ENCODE data around the gene MYL11.
"Not testable (repeated sequence)": the region's sequence is repeated elsewhere in the genome, so short reads cannot be mapped to it uniquely, and the experiment has no call there.

The MYL11 gene

DNA sequence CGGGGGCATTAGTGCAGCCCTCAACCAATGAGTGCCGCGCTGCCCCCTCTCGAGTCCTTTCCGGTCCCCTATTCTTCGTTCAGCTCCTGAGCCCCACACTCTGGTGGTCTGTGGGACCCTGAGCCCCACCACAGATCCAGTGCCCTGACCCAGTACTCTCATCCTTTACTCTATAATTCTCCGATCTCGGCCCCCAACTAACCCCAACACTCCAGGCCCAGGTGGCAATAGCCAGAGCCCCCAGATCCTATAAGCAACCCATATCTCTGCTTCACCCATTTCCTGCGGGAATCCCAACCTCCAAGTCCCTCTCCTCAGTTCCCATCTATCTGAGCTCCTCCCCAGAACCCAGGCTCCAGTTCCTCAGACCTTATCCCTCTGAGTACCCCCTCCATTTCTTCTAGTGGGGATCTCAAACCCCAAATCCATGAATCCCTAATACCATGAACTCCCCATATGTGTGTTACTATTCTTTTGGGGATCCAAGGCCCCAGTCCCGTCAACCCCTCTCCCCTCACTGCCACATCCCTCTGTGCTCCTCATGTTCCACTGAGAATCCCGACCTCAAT lies 3.3 kb upstream of the MYL11 start:
- DNase-seq, result no peak

DNA sequence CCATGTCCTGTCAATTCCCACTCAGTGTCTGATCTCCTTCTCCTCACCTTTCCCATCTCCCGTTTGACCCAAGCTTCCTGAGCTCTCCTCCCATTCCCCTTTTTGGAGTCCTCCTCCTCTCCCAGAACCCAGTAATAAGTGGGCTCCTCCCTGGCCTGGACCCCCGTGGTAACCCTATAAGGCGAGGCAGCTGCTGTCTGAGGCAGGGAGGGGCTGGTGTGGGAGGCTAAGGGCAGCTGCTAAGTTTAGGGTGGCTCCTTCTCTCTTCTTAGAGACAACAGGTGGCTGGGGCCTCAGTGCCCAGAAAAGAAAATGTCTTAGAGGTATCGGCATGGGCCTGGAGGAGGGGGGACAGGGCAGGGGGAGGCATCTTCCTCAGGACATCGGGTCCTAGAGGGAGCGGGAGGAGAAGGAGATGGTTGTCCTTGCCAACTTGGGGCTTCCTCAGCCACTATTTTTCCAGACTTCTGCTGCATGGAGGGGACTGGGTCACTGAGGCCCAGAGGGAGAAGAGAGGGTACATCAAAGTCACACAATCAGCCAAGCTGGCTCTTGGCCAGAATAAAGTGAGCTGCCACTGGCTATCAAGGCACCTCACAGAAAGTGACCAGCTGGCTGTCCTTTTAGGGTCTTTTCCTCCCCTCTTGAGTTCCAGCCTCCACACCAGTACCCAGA lies 2.4 kb upstream of the MYL11 start:
- no peak for DNase-seq

DNA sequence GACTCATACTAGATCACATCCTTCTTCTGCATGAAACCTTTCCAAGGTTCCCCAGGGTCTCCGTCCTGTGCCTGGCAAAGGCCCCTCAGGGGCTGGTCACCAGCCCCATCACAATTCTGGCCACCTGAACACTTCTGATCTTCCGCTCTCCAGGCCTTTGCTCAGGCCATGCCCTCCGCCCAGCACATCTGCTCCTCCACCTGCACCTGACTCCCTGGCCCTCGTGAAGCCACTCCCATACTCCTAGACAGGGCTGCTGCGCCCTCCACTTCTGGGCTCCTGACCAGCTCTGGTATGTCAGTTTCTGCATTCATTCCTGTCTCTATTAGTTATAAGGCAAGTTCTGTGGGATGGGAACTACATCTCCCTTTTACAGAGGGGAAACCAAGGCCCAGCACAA lies 1.9 kb upstream of the MYL11 start:
- no peak for DNase-seq

DNA sequence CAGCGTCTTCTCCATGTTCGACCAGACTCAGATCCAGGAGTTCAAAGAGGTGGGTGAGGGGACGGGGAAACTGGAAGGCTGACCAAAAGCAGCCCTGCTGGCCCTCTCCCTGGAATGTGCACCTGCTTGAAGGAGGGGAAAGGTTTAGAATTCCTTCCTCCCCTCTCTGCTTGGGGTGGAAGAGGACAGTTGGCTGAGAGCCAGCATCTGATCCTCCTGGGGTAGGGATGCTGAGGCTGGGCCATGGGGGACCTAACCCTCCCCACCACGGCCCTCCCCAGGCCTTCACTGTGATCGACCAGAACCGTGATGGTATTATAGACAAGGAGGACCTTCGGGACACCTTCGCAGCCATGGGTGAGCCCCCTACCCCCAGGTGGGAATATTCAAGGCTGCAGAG lies 1.3 kb downstream of the MYL11 start:
- DNase-seq, result no peak

DNA sequence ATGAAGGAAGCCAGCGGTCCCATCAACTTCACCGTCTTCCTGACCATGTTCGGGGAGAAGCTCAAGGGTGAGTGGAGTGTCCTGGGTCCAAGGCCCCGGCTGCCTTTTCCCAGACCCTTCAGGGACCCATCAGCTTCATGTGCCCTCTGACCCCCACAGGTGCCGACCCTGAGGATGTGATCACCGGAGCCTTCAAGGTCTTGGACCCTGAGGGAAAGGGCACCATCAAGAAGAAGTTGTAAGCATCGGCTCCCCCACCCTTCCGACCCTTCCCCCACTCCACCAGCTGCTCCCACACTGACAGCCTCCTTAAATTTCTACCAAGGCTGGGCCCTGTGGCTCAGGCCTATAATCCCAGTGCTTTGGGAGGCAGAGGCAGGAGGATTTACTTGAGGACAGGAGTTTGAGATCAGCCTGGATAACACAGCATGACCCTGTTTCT lies 1.9 kb downstream of the MYL11 start:
- no peak for DNase-seq

DNA sequence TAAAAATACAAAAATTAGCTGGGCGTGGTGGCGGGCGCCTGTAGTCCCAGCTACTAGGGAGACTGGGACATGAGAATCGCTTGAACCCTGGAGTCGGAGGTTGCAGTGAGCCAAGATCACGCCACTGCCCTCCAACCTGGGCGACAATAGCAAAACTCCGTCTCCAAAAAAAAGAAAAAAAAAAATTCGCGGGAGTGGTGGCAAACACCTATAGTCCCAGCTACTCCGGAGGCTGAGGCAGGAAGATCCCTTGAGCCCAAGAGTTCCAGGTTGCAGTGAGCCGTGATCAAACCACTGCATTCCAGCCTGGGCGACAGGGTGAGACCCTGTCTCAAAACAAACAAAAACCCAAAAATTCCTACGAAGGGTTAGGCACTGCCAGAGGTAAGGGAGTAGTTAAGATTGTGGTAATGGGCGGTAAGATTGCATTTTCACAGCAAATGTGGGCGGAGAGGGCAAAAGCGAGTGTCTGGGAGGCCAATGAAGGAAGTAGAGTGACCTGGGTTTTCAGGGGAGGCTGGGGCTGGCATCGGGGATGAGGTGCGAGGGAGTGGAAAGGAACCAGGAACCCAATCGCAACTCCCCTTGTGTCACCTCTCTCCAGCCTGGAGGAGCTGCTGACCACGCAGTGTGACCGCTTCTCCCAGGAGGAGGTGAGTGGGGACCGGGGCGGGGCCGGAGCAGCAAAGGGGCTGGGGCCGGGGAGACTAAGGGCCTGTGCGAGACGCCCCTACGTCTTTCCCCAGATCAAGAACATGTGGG lies 2.6 kb downstream of the MYL11 start:
- DNase-seq, result no peak

DNA sequence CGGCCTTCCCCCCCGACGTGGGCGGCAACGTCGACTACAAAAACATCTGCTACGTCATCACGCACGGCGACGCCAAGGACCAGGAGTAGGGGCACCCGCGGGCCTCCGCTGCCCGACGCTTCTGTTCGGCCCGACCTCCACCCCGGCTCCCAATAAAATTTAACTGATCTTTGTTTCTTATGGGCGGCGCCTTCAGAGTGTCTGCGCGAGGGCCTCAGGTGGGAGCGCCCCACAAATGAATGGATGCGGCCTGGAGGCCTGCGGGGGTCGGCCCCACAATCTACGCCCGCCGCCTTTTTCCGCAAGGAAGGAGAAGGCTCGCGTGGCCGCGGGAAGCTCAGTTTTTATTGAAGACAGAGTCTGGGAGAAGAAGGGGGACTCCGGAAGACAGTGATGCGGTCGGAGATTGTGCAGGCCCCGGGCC lies 3.2 kb downstream of the MYL11 start:
- DNase-seq, result peak; percentile 54 to 90 (median 73)

DNA sequence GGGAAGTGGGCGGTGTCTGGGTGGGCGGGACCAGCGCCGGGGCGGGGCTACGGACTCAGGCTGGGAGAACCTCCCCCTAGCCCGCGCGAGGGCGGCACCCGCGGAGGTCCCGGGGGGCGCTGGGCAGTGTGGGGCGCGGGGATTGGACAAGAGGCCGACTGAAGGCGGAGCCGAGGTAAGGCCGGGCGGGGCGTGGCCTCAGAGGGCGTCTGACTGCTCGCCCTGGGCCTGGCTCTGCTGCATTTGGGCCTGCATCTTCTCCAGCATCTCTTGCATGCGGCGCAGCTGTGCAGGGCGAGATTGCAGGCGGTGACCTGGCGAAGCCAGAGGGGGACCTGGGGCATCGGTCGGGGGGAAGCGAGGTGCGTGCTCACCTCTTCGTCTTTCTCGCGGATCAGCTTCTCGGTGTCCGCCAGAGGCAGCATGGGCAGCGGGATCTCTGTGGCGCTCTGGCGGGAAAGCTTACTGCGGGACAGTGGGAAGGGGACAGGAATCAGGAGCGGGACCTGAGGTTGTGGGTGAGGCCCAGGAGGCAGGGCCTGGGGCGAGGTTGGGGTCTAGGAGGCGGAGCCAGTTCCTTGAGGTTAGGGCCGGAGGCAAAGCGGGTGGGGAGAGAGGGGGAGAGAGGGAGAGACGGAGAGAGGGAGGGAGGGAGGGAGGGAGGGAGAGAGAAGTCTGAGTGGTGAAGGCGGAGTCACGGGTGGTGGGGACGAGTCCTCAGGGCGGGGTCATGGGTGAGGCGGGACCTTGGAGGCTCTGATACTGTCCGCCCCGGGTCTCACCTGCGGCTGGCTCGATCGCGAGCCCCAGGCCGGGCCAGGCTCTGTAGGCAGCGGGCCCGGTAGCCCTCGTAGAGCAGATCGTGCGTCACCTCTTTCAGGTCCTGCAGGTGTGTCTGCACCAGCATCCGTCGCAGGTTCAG lies 3.9 kb downstream of the MYL11 start:
- peak; percentile 98 to 100 (median 99) for DNase-seq

DNA sequence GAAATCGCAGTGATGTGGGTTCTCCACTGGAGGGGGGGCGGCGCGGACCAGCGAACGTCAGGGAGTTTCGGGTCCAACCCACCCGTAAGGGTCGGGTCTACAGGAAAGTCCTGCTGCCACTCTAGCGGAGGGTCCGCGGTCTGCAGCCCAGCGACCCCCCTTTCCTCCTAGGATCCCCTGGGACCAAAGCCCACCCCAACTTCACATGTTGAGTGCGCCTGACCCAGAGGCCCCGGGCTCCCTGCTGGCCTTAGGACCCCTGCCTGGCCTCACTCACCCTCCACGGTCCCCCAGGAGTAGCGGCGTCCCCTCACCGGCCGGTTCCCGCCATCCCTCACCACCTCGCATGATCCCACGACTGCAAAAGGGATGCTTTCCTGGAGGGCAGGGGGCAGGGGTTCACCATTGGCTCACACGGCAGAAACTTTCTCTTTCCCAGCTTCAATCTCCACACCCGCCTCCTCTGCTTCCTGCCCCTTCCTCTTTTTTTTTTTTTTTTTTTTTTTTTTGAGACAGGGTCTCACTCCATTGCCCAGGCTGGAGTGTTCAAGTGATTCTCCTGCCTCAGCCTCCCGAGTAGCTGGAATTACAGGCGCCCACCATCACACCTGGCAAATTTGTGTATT lies 4.7 kb downstream of the MYL11 start:
- DNase-seq, result no peak

DNA sequence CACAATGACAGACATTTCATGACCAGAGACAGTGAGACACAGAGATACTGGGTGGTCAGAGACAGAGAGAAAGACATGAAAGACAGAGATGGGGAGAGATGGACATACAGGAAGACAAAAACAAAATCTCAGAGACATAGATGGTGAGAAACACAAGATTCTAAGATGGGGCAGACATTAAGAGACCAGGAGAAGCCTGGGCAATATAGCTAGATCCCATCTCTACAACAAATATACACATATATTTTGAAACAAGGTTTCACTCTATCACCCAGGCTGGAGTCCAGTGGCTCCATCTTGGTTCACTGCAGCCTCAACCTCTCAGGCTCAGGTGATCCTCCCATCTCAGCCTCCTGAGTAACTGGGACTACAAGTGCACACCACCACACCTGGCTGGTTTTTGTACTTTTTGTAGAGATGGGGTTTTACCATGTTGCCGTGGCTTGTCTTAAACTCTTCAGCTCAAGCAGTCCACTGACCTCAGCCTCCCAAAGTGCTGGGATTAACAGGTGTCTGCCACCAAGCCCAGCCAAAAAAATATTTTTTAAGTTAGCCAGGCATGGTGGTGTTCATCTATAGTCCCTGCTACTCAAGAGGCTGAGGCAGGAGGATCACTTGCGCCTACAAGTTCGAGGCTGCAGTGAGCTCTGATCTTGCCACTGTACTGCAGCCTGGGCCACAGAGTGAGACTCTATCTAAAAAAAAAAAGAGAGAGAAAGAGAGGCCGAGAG lies 5.6 kb downstream of the MYL11 start:
- no peak for DNase-seq

DNA sequence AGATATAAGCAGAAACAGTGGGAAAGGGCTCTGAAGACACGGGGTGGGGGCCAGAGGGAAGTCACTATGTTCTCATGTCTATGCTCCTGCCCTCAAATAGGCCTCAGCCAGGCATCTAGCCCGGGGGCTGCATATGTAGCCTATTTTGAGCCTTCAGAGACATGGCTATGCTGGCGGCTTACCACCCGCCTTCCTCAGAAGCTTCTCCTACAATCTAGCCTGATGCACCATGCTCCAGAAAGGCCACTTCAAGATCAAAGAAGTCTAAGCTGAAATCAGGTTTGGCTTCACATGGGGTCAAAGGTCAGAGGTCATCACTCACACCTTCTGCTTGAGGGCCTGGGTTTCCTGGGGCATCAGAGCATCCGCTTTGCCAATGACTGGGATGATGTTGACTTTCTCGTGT lies 6.2 kb downstream of the MYL11 start:
- no peak for DNase-seq

DNA sequence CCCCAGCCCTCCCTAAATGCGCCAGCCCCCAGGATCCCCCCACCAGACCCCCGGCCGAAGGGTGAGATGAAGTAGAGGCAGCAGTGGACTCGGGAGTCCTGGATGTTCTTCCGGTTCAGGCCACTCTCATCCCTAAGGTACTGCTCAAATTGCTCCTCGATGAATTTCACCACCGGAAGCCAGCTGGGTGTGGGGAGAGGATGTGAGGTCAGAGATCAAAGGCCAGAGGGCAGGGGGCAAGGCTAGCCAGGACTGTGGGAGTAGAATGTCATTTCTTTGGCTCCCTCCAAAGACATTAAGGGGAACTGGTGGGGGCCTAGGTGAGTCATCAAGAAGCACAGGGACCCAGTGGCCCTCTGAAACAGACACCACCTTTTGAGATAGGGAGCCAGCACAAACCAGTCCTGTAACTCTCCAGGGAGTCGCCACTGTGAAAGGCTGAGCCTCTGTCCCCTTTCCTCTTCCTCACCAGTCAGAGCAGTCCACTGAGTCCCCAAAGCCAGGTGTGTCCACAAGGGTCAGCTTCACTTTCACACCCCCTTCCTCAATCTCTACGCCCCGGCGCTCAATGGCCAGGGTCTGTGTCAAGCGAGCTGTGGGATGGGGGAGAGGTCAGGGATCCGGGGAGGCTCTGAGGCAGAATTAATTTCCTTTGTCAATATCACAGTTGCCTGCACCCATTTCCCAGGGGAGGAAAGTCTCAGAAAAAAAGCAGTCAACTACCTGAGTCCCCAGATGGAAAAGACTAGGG lies 6.9 kb downstream of the MYL11 start:
- DNase-seq, result no peak

DNA sequence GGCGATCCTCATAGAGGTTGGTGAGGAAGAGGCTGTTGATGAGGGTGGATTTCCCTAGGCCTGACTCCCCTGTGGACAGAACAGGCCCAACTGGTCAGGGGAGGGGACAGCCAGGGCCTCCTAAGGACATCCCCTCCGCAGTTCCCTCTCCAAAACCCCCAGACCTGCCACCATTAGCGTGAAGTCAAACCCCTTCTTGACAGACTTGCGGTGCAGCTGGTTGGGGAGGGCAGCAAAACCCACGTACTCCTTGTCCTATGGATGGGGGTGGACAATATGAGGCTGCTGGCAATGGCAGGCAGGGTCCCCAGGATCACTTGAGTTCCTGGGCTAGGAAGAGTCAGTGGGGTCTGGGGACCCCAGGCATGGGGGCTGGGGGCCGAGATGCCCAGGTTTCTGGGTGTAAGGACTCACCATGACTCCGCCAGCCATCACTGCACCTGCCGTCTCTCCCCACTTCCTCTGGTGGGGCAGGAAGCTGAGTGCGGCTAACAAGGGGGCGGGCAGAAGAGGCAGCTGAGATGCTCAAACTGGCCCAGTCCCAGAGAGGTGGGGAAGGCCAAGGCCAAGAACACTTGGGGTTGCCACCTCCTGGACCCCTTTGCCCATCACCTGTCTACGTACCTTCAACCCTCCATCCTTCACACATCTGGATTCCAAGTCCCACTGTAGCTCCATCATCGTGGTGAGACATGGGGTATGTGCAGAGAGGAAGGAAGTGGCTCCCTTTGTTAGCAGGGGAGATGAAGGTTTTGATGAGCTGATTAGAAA lies 7.7 kb downstream of the MYL11 start, which contains the start of gene SEPTIN1:
Gene SEPTIN1, minus strand, starts transcription at position 451 of the 771 bp plus-strand sequence. Its CDS starts 19 bp downstream, at position 432.
- peak; percentile 34 to 68 (median 50) for DNase-seq

DNA sequence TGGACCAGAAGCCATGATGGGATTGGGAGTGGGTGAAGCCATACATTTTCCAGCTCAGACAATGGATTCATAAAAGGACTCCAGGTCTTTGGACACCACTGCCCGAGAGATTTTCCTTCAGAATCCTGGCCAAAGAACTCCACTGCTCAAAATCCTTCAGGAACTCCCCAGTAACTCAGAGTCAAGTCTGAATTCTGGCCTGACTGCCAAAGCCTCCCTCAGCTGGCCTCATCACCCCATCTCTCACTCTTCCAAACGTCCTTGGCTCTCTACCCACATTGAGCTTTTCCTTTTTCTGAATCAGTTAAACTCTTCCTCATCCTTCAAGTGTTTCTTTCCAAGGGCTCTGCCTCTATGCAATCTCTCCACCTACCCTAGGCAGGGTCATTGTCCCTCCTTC lies 8.9 kb downstream of the MYL11 start:
- no peak for DNase-seq

DNA sequence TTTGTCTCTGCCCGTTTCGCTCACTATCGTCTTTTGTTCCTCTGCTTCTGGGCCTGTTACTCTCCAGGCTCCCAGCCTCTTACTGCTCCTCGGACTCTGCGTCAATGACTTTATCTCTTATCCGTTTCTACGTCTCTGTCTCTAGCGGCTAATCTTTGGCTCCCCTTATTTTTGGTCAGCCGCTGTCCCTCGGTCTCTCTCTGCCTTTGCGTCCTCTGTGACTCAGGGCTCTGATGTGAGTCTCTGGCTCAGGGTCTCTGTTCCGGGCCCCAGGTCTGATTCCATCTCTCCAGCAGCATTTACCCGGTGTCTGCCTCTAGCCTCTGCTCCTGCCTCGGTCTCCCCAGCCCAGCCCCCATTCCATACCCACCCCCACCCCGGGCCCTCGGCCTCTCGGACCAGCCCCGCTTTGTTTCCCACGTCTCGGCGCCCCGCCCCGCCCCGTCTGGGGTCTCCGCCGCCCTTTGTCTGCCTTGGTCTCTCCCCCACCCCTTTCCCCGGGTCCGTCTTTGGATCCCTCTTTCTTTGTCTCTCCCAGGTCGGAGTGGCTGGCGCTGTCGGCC lies 20.1 kb downstream of the MYL11 start:
- no peak for DNase-seq

DNA sequence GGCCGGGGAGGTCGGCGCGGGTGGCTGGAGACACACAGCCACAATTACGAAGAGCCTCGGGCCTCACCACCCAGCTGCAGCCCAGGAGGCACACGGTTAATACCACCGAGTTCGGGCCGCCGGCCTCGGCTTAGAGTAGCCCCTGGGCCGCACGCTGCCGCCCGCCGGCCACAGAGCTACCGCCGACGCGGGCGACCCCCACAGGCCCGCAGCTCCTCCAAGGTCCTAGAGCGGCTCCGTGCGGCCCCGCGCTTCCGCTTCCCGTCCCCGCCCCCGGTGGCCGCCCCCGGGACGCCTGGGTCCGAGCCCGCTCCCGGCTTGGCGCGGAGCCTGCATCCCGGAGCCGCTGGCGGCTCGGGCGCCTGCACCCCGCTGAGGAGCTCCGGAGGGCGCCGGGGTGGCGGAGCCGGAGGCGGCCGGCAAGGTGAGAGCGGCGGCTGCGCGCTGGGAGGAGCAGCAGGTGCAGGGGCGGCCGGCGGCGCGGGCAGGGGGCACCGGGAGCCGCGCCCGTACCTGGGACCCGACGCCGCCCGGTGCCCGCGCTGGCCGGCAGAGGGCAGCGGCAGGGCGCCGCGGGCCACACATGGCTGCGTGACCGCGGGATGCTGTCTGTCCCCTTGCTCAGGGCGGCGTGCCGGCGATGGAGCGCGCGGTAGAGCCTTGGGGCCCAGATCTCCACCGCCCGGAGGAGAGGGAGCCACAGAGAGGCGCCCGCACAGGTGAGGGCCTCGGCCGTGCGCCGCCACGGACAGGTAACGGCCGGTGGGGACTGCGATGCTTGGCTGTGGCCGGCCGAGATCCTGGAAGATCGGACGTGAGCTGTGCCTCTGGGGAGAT lies 20.8 kb downstream of the MYL11 start, which contains the start of gene ZNF48:
Gene ZNF48, plus strand, starts transcription at position 266 of the 837 bp plus-strand sequence. Its CDS starts 375 bp downstream, at position 641.
- peak in 1 of 4 experiments; percentile 56 for DNase-seq

DNA sequence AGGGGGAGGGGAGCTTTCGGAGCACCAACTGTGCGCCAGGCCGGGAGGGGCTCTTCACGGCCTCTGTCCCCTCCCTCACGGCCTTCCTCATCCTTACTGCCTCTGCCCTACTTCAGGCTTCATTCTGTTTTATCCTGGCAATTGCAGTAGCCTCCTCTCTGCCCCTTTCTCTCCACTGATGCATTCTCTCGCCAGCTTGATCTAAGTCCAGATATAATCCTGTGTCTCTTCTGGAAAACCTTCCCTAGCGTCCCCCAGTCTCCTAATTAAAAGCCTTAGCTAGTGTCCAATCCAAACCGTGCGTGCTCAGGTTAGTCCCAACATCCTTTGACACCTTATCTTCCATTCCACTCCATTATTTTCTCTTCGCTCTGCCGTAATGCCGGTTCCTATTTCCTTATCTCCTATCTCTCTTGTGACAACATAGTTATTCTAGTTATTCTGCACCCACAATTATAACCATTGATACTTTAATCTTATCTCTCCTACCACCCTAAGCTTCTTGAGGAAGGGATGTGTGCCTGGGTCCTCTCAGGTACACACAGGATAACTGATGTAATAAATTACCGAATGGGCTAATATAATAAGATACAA lies 21.5 kb downstream of the MYL11 start:
- DNase-seq, result no peak

DNA sequence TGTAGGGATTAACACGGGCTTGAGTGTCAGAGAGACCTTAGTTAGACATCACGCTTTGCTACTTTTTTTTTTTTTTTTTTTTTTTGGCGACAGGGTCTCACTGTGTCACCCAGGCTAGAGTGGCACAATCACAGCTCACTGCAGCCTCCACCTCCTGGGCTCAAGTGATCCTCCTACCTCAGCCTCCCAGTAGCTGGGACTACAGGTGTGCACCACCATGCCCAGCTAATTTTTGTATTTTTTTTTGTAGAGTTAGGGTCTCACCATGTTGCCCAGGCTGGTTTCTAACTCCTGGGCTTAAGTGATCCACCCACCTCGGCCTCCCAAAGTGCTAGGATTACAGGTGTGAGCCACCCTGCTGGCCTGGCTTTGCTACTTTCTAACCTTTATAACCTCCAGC lies 22.0 kb downstream of the MYL11 start:
- not testable (repeated sequence) for DNase-seq
